Urinary bladder (tissue), 4 donors: ENCODE measurements around the gene MAFG. TPM values are rescaled to one million over a fixed set of nuclear protein-coding genes. Genes with fewer than 3 reads are reported as not detected.

ENCODE experiments used
- DNase-seq: peaks from one replicate; pipeline ENCODE4 v3.0.0-alpha.2; 2015; ENCODE audit errors: extremely low spot score
- H3K27ac ChIP-seq: one replicate; pipeline ENCODE4 v1.5.1; 2013; ENCODE audit warnings: low read depth, mild to moderate bottlenecking, moderate library complexity
- H3K36me3 ChIP-seq: one replicate; pipeline ENCODE4 v1.6.1; 2013; ENCODE audit warnings: mild to moderate bottlenecking, moderate library complexity; ENCODE audit not compliant: insufficient read depth
- H3K4me1 ChIP-seq: one replicate; pipeline ENCODE4 v1.6.1; 2013; ENCODE audit warnings: mild to moderate bottlenecking, moderate library complexity; ENCODE audit not compliant: insufficient read depth
- H3K4me3 ChIP-seq: one replicate; pipeline ENCODE4 v1.5.1; 2013; ENCODE audit warnings: low read depth, low read length
- whole genome bisulfite sequencing: extraction: QIAGEN DNeasy Blood & Tissue Kit; methylation state at CpG from one replicate; pipeline ENCODE4 v1.1.7; 2013; 5-methylcytosine and 5-hydroxymethylcytosine counted together
- polyA plus RNA-seq: library from polyadenylated mRNA; stranded (reverse); fragments of 200-250 nt; gene quantifications from one replicate; pipeline ENCODE4 v1.2.3, GENCODE V29; 2013
- total RNA-seq: library from RNA; depleted of rRNA; stranded (reverse); fragments of >200 nt; gene quantifications from one replicate; pipeline ENCODE4 v1.2.3, GENCODE V29; 2014
- donor health status: healthy with polysubstance abuse.
- donor health status: healthy.

MAFG gene
- total and polyA plus RNA-seq, 2 donors: 7.6 to 31.3 TPM

DNA sequence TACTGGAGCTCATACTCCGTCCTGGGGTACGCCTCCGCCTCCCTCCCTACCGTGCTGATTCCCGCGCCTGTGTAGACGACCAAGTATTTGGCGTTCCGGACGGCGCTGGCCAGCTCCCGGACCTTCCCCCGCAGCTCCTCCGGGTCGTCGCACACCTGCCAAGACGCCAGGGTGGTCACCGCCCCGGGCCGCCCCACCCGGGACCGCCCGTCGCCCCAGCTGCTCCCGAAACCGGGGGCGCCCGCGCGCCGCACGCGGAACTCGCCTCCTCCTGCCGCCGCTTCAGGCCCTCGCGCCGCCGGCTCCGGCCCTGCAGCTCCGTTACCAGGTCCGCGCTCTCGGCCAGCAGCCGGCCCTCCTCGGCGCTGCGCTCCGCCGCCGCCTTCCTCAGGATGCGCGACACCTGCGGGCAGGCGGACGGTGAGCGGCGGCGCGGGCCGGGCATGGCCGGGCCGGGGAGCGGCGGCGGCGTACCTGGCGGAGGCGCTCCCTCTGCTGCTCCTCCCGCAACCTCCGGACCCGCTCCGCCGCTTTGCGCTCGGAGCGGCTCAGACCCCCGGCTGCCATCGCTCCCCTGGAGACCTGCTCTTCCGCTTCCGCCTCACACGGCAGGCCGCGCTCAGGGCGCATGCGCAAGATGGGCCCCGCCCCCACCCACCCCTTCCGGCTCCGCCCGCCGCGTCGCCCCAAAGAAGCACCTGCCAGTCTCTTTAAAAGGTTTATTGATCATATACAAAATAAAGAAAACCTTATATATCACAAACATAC lies 9.8 kb downstream of the MAFG start, which contains the start of gene SIRT7:
TSS of gene SIRT7 (minus strand) at position 612 of the 768 bp plus-strand sequence. CDS start at position 567, 45 bp downstream.
- peak within 1 kb of the TSS; percentile 72 for H3K27ac ChIP-seq
- DNase-seq: no peak
- peaks cover 7% of the 10 kb centered on the region for H3K36me3 ChIP-seq
- peak within 1 kb of the TSS; percentile 97 for H3K4me3 ChIP-seq
- WGBS: under 1% methylated on average over 94 of the region's 94 CpGs
- no peaks in the 10 kb centered on the region for H3K4me1 ChIP-seq

DNA sequence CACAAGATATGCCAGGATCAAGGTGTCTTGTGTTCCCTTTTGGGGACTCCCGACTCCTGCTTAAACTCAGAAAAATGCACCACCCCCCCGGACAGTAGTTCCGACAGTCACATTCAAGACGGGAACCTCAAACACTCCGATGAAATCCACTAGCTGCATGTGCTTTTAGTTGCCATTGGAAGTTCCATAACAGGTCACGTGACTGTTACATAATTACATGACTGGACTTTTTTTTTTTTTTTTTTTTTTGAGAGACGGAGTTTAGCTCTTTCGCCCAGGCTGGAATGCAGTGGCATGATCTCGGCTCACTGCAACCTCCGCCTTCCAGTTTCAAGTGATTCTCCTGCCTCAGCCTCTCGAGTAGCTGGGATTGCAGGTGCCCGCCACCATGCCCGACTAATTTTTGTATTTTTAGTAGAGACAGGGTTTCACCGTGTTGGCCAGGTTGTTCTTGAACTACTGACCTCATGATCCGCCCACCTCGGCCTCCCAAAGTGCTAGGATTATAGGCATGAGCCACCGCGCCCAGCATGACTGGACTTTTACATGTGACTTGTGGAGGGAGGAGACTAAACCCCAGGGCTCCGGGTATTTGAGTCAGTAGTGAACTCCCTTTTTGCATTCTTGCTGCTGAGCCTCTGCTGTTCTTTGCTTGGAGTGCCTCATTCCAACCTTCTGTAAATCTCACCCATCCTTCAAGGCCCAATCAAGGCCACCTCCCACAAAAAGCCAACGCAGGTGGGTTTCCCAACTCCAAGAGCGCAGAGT lies 11.1 kb downstream of the MAFG start:
- H3K4me1 ChIP-seq: no peaks in the 10 kb centered on the region
- H3K36me3 ChIP-seq: peaks cover 7% of the 10 kb centered on the region
- no peak overlapping the region for H3K27ac ChIP-seq
- 82% methylated on average over 21 of the region's 21 CpGs for WGBS
- DNase-seq: no peak
- no peak overlapping the region for H3K4me3 ChIP-seq

DNA sequence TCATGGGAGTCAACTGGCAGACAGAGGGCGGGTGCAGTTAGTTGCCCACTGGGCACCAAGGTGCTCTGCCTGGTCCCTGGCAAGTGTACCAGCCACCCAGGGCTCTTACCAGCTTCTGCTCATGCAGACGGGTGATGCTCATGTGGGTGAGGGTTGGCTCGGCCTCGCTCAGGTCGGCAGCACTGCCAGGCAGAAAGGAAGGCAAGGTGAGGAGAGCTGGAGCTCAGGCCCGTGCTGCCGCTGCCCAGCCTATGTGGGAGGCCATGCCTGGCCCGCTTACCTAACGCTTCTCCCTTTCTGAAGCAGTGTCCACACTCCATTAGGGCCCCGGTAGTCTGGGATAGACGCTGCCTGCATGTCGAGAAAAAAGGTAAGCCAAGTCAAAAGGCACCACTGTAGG lies 12.2 kb downstream of the MAFG start:
- Histone ChIP-seq H3K27ac (no peak overlapping the region), H3K4me1 (no peaks in the 10 kb centered on the region), H3K36me3 (peaks cover 7% of the 10 kb centered on the region), H3K4me3 (no peak overlapping the region)
- 97% methylated on average over 12 of the region's 12 CpGs for WGBS
- no peak for DNase-seq

DNA sequence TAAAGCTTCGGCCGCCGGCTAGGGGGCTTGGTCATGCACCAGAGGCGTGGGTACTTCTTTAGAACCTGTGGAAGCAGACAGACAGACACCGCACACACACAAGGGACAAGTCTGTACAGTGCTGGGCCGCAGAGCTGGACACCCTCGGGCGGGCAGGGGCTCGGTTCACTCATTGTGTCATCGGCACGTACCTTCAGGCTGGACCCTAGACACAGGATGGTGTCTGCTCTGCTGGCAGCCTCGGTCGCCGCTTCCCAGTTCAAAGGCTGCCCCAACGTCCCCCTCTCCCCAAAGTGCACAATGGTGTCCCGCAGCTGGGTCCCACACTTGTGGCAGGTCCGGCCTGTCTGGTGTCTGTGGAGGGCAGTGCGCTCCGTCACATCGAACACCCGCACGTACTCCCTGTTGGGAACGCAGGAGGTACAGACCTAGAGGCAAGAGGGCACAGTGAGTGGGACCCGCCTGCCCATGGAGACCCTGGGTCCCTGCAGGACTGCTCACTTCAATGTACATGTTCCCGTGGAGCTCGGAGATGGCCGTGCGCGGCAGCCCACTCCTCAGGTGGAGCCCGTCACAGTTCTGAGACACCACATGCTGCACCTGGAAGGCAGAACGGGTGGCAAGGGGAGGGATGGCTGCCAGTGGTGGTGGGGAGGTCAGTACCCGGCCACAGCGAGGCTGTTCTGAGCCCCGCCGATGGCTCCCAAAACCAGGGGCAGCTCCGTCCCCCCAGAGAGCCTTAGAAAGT lies 13.3 kb downstream of the MAFG start:
- Histone ChIP-seq H3K27ac (no peak overlapping the region), H3K36me3 (peaks cover 7% of the 10 kb centered on the region), H3K4me3 (no peak overlapping the region), H3K4me1 (no peaks in the 10 kb centered on the region)
- no peak for DNase-seq
- WGBS: 95% methylated on average over 36 of the region's 36 CpGs

DNA sequence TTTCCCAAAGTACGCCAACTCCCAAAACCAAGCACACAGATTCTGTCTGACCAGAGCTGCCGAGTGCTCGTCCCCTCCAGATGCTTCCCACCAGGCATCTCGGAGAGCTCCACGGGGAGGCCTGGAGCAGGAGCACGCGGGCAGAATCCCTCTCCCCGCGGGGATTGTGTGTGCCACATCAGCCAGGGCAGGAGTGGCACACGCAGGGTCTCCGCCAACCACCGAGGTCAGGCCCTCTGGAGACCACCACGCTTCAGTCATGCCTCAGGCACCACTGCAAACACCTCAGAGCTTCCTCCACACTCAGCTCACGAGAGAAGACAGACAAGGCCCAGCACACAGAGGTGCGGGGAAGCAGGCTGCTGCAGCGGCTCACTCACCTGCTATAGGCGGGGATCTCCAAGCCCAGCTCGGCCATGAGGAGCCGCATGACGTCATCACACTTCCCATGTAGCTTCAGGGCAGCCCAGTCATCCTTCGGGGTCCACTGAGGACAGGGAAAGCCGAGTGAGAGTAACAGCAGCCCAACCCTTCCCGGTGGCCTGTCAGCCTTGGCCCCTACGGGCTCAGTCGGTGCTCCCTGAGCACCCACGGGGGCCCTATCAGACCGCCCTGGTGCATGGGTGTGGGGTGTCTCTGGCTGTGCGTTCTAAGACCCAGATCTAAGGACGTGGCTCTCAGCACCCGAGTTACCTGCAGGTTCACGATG lies 14.0 kb downstream of the MAFG start:
- Histone ChIP-seq H3K36me3 (peaks cover 7% of the 10 kb centered on the region), H3K4me1 (no peaks in the 10 kb centered on the region)
- 93% methylated on average over 31 of the region's 31 CpGs for WGBS

DNA sequence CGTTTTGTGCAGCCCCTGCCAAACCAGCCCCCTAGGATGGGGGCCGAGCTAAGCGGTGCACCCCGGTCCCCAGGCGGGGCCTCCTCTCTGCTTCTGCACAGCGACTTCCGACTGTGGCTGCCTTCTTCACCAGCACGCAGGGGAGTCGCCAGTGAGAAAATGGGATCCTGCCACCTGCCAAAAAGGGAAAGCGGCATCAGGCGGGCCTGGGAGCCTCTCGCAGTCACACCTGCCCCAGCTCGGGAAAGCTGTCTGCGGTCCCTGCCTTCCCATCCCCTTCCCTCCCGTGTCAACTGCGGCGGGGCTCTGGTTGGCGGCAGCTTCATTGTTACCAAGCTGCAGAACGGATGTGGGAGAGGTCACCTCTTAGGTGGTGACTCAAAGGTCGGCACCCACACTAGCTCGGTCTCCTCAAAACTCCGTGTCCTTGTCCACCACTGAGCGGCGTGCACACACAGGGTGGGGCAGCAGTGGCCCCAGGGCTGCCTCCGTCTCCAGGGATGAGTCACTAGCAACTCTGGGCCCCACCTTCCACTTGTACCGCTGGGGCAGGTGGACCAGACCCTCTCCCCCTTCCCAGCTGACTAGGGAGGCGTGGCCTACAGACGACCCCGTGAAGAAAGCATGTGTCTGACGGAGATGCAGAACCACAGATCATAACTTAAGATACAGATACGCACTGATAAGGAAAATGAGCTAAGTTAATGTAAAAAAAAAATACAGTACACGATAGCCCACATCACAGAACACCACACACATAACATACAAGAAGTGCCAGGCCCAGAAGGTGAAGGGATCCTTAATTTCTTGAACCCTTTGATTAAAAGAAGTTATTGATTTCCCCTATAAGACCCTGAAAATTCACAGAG lies 14.9 kb downstream of the MAFG start:
- Histone ChIP-seq H3K36me3 (peaks cover 7% of the 10 kb centered on the region), H3K4me1 (no peaks in the 10 kb centered on the region), H3K4me3 (no peak overlapping the region), H3K27ac (no peak overlapping the region)
- WGBS: 89% methylated on average over 32 of the region's 32 CpGs
- no peak for DNase-seq

More for the DNA sequence above, 14.0 kb downstream of the MAFG start:
- no peak for DNase-seq
- Histone ChIP-seq H3K4me3 (no peak overlapping the region), H3K27ac (no peak overlapping the region)

DNA sequence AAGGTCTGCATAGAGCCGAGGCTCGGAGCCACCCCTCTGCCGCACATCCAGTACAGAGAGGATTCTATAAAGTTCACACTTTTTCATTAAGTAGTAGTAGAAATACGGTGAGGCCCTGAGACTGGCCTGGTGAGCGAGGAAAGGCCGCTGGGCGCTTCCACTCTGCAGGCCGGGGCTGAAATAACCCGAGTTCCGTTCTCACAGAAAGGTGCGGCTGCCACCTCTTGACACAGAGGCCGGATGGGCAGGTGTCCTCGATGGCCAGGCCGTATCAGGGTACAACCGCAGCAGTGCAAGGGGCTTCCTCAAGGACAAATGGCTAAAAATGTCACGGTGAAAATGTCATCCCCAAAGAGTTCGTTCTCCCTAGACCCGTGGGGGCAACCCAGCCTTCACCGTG lies 15.6 kb downstream of the MAFG start:
- peaks cover 7% of the 10 kb centered on the region for H3K36me3 ChIP-seq

DNA sequence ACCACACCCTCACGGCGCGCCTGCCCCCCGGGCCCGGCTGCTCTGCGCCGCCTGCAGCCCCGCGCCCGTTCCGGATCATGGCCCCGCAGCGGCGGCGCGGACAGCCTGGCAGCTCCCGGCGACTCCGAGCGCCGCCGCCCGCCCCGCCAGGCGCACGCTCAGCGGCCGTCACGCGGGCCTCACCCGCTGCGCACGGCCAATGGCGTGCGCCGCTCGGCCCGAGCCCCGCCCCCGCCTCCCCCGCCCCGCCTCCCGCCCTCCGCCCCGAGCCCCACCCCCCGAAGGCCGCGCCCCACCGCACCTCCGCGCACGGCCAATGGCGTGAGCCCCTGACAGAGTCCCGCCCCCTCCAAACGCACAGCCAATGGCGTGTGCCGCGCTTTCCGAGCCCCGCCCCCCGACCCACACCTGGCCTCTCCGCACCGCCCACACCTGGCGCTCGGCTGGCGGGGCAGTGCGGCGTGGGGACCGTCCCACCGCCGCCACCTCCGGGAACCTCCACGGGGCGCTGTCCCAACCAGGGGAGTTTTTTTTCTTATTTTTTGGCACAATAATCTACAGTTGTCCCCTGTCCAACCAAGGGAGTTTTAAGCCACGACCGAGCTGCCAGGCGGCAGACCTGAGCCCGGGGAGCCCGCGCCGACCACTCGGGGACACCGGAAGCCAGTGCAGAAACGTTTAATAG lies 16.1 kb downstream of the MAFG start, which contains the start of gene PCYT2:
TSS of gene PCYT2 (minus strand) at position 123 of the 685 bp plus-strand sequence. CDS start at position 79, 44 bp downstream.
- H3K36me3 ChIP-seq: peaks cover 7% of the 10 kb centered on the region
- no peak within 1 kb of the TSS for H3K27ac ChIP-seq
- DNase-seq: no peak
- no peaks in the 10 kb centered on the region for H3K4me1 ChIP-seq
- WGBS: 2% methylated on average over 84 of the region's 84 CpGs
- H3K4me3 ChIP-seq: peak within 1 kb of the TSS; percentile 75

More for the DNA sequence above, 15.6 kb downstream of the MAFG start:
- 87% methylated on average over 19 of the region's 19 CpGs for WGBS
- H3K4me3 ChIP-seq: no peak overlapping the region
- H3K27ac ChIP-seq: no peak overlapping the region
- no peak for DNase-seq
- H3K4me1 ChIP-seq: no peaks in the 10 kb centered on the region

DNA sequence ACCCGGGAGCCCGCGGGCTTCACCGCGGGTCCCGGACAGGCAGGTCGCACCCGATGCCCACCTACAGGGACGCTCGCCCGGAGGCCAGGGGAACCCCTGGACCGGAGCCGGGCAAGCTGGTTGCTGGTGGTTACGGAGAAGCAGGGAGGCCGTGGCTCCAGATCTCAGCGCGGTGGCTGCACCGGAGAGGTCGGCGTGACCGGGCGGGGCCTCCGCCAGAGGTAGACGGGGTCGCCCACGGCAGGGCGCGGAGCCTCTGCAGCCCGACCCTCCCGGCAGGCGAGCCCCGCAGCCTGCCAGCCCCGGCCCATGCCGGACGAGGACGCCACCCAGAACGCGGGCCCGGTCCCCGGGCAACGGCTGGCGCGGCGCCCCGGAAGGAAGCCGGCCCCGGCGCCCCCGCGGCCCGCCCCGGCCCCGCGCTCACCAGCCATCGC lies 16.7 kb downstream of the MAFG start:
- peaks cover 7% of the 10 kb centered on the region for H3K36me3 ChIP-seq

DNA sequence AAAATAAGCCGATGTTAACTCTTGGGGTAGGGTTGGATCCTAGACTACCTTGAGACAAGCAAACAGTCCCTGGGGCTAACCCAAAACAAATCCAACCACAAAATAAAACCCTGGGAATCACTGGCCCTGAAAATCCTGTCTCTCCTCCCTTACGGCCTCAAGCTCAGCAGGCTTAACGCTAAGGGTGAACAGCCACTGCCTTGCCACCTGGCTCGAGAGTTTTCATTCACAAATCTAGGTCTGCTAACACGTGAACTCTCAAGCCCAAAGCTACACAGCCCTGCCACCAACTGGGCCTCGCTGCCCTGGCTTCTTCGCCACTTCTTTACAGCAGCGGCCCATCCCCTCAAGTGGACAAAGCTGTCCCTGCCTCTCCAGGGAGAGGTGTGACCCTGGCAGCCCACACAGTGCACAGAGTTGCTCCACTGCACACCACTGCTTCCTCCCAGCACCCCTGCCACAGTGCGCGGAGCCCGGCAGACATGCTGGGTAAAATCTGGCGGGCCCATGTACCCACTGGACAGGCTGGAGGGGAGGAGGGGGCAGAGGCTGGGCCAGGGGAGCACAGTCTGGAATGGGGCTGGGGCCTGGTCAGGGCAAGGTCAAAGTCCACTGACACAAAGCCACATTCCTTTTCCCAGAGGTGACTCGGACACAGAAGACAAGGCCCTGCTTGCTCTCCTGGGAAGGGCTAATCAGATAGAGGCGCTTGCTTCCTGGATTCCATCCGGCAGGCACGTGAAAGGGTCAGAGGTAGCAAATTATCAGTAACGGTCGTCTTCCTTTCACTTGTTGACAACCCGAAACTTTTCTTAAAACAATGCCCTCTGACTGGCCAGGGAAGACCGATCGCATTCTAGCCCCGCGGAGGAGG lies 17.3 kb downstream of the MAFG start:
- peak overlapping the region; percentile 75 for H3K4me3 ChIP-seq
- no peak overlapping the region for H3K27ac ChIP-seq
- no peaks in the 10 kb centered on the region for H3K4me1 ChIP-seq
- DNase-seq: no peak
- 41% methylated on average over 23 of the region's 23 CpGs for WGBS
- H3K36me3 ChIP-seq: peaks cover 4% of the 10 kb centered on the region

More for the DNA sequence above, 16.7 kb downstream of the MAFG start:
- Histone ChIP-seq H3K27ac (no peak overlapping the region), H3K4me1 (no peaks in the 10 kb centered on the region), H3K4me3 (peak overlapping the region; percentile 75)
- DNase-seq: no peak
- 1% methylated on average over 55 of the region's 55 CpGs for WGBS

DNA sequence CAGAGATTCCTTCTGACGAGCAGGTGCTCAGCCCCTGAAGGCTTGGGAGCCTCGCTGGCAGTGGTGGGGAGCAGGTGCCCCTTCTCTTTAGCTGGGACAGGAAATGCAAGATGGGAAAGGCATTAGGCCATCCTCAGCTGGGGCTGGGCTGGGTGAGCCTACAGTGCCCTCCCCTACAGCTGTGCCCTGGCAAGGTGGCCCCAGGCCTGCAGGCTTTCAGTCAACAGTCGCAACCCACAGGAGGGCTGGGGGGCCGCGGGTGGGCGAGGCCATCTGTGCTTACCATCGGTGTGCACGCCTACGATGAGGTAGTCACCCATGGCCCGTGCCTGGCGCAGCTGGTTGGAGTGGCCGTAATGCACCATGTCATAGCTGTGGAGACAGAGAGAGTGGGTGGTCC lies 18.3 kb downstream of the MAFG start:
- Histone ChIP-seq H3K4me1 (no peaks in the 10 kb centered on the region), H3K36me3 (no peaks in the 10 kb centered on the region), H3K27ac (no peak overlapping the region), H3K4me3 (no peak overlapping the region)
- WGBS: 96% methylated on average over 12 of the region's 12 CpGs
- no peak for DNase-seq
